Endothelial cell of umbilical vein (primary cell): ENCODE data around the gene FERMT2. TPM values are rescaled to one million over a fixed set of nuclear protein-coding genes. Genes with fewer than 3 reads are reported as not detected.
A peak's percentile ranks its signal among the peaks of the same experiment; 100 is the strongest.

Source experiments
- BruUV-seq: library from RNA; stranded (reverse); fragments of 400-500 nt; replicated peaks from 2 replicates; lab custom pipeline; 2021; lab: Mats Ljungman, UMichigan
- CTCF ChIA-PET: fragments of 300-600, 350-600 bp; sonication (Branson Sonifier 250); formaldehyde crosslinking; loops from one replicate; lab custom pipeline; 2021; ENCODE audit warnings: antibody characterized with exemption, inconsistent platforms; lab: Charles Lee
- POLR2A ChIA-PET: fragments of 300-600, 350-600 bp; sonication (Branson Sonifier 250); formaldehyde crosslinking; loops from one replicate; lab custom pipeline; 2021; ENCODE audit warnings: antibody characterized with exemption, inconsistent platforms; lab: Charles Lee
- DNase-seq: peaks from one replicate; pipeline ENCODE4 v3.0.0-alpha.2; 2011; ENCODE audit warnings: low read depth, low spot score
- FAIRE-seq: peaks from 2 replicates; lab custom pipeline; 2011; peaks lifted over from hg19 to GRCh38; lab: Jason Lieb, UNC
- H2AFZ ChIP-seq: 2 replicates; pipeline ENCODE4 v1.6.0; 2012; ENCODE audit warnings: low read depth, low read length, control low read depth, inconsistent platforms
- H3K27ac ChIP-seq: 2 replicates; pipeline ENCODE4 v1.5.1; 2011; ENCODE audit warnings: low read depth, mild to moderate bottlenecking, control low read depth, low read length, moderate library complexity; ENCODE audit not compliant: insufficient read depth
- H3K27me3 ChIP-seq, 2 experiments: 2 replicates each; pipeline versions ENCODE4 v1.6.0 to v1.6.1; 2011; ENCODE audit warnings: low read length in 2 of 2, mixed read lengths in 1 of 2; ENCODE audit not compliant: control insufficient read depth in 2 of 2, insufficient read depth in 2 of 2
- H3K36me3 ChIP-seq, 2 experiments: 2 replicates in 1 of 2; 3 replicates in 1 of 2; pipeline ENCODE4 v1.5.1; 2011; ENCODE audit warnings: low read length in 2 of 2, mild to moderate bottlenecking in 1 of 2, moderate library complexity in 1 of 2; ENCODE audit not compliant: control insufficient read depth in 2 of 2, insufficient read depth in 2 of 2; ENCODE audit errors: extremely low read depth in 1 of 2
- H3K4me1 ChIP-seq: 3 replicates; pipeline ENCODE4 v1.5.1; 2011; ENCODE audit warnings: mild to moderate bottlenecking, low read length; ENCODE audit not compliant: control insufficient read depth, insufficient read depth; ENCODE audit errors: extremely low read depth
- H3K4me2 ChIP-seq: 2 replicates; pipeline ENCODE4 v1.6.1; 2011; ENCODE audit warnings: low read length, control low read depth, mixed read lengths; ENCODE audit not compliant: insufficient read depth
- H3K4me3 ChIP-seq, 3 experiments: fragments of 200-600 bp in 1 of 3; sonication (generic), shearing (Covaris generic) in 1 of 3; replicated peaks in 1 of 3; 2 replicates each; pipeline ENCODE4 v1.5.1; 2011 to 2016; ENCODE audit warnings: control low read depth in 3 of 3, low read length in 3 of 3, mild to moderate bottlenecking in 2 of 3, inconsistent platforms in 1 of 3, low read depth in 1 of 3, moderate library complexity in 1 of 3; ENCODE audit not compliant: insufficient read depth in 1 of 3
- H3K79me2 ChIP-seq: 2 replicates; pipeline ENCODE4 v1.6.0; 2012; ENCODE audit warnings: low read length, inconsistent platforms; ENCODE audit not compliant: control insufficient read depth, insufficient read depth
- H3K9ac ChIP-seq: replicated peaks from 2 replicates; pipeline ENCODE3; 2011; ENCODE audit warnings: low read length, control low read depth; ENCODE audit not compliant: insufficient read depth; ENCODE audit errors: extremely low read depth
- H3K9me1 ChIP-seq: replicated peaks from 3 replicates; pipeline ENCODE4 v1.6.0; 2011; ENCODE audit warnings: mild to moderate bottlenecking, low read length; ENCODE audit not compliant: control insufficient read depth, insufficient read depth; ENCODE audit errors: extremely low read depth
- H3K9me3 ChIP-seq: replicated peaks from 2 replicates; pipeline ENCODE4 v1.5.1; 2012; ENCODE audit warnings: low read length, inconsistent platforms; ENCODE audit not compliant: control insufficient read depth, insufficient read depth
- H4K20me1 ChIP-seq: replicated peaks from 2 replicates; pipeline ENCODE3; 2011; ENCODE audit warnings: mild to moderate bottlenecking, low read length; ENCODE audit not compliant: control insufficient read depth, insufficient read depth; ENCODE audit errors: extremely low read depth
- EZH2 ChIP-seq: IDR thresholded peaks from 2 replicates; pipeline ENCODE4 v1.6.1; 2012; ENCODE audit warnings: borderline replicate concordance, low read depth, mild to moderate bottlenecking, moderate library complexity, low read length, inconsistent platforms; ENCODE audit not compliant: severe bottlenecking
- FOS ChIP-seq: IDR thresholded peaks from 2 replicates; pipeline ENCODE4 v1.6.1; 2011; ENCODE audit warnings: mild to moderate bottlenecking, low read length, moderate library complexity, borderline replicate concordance; ENCODE audit not compliant: insufficient read depth
- GATA2 ChIP-seq: IDR thresholded peaks from 2 replicates; pipeline ENCODE4 v1.7.0; 2011; ENCODE audit warnings: low read depth, mild to moderate bottlenecking, moderate library complexity, mixed read lengths, low read length; ENCODE audit not compliant: insufficient read length, insufficient read depth
- JUN ChIP-seq: IDR thresholded peaks from 2 replicates; pipeline ENCODE4 v1.6.1; 2011; ENCODE audit warnings: borderline replicate concordance, low read depth; ENCODE audit not compliant: insufficient read length, insufficient read depth
- MAX ChIP-seq: IDR thresholded peaks from 2 replicates; pipeline ENCODE4 v1.6.1; 2011; ENCODE audit not compliant: insufficient read depth, insufficient read length
- MYC ChIP-seq: IDR thresholded peaks from one replicate; pipeline ENCODE4 v1.6.1; 2011; ENCODE audit warnings: mild to moderate bottlenecking, low read depth, low read length
- POLR2A ChIP-seq: IDR thresholded peaks from 2 replicates; pipeline ENCODE4 v1.6.1; 2012; ENCODE audit warnings: low read depth, mild to moderate bottlenecking, control low read depth, low read length
- POLR2AphosphoS5 ChIP-seq: IDR thresholded peaks from 2 replicates; pipeline ENCODE4 v1.6.1; 2012; ENCODE audit warnings: low read depth, mild to moderate bottlenecking, control low read depth, low read length, moderate library complexity; ENCODE audit not compliant: insufficient read depth
- dilution Hi-C: fragments of 300-500 bp; cut with MboI; formaldehyde crosslinking; loops from one replicate; pipeline ENCODE4 v1.15.0; 2019; ENCODE audit warnings: low sequenced_read_pairs; ENCODE audit not compliant: extremely low pct_ligation_motif_present
- intact Hi-C: fragments of 100-400 bp; cut with micrococcal nuclease; formaldehyde crosslinking; loops from one replicate; pipeline ENCODE4 v1.10.0; 2022
- polyA plus RNA-seq, 4 experiments: library from polyadenylated mRNA; depleted of rRNA in 3 of 4; stranded (reverse) in 3 of 4; unstranded in 1 of 4; fragments of >200 nt; gene quantifications; 2 replicates each; pipeline versions ENCODE4 v1.2.1 to v1.2.3, GENCODE V29; 2011 to 2012; ENCODE audit warnings: missing spikeins in 1 of 4
- total RNA-seq: library from RNA; stranded (reverse); gene quantifications from 2 replicates; pipeline ENCODE4 v1.2.3, GENCODE V29; 2021
- TF ChIP-seq, protein P1 (sequence below), 2 donors: IDR thresholded peaks; 1 replicate in 1 of 2; 2 replicates in 1 of 2; pipeline ENCODE4 v1.5.1; 2011; ENCODE audit warnings: low read length in 2 of 2, mild to moderate bottlenecking in 2 of 2, moderate library complexity in 2 of 2, control low read depth in 1 of 2, inconsistent platforms in 1 of 2, low read depth in 1 of 2; ENCODE audit not compliant: insufficient read depth in 1 of 2; ENCODE audit errors: extremely low read depth in 1 of 2

Gene FERMT2
- total and polyA plus RNA-seq, 2 donors (not counting 3 experiments of a cell fraction or from before 2014, with no cell fraction given) = 58.7 to 108 TPM

DNA sequence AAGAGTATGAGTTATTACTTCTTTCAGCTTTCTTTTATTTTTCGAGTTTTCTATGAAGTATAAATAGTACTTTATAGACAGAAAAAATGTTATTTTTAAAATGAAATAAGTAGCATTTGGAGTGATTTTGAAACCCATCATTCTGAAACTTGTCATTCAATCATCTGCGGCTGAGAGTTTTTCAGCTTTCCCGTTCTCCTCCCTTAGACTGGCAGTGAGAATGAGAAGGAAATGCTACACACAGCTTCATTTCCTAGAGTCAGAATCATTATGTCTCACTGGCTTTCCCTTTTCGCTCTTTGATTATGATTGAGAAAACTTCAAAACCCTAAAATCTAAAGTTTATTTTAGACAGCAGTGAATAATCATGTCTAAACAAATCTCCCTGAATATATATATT is 125.8 kb downstream of the FERMT2 start:
- BruUV-seq = no TSS peak
- Histone ChIP-seq H3K27me3 (no peaks in the 10 kb centered on the region), H3K9me3 (no peaks in the 10 kb centered on the region), H3K4me3 (no peak overlapping the region), H3K79me2 (no peaks in the 10 kb centered on the region), H2AFZ (peak overlapping the region; percentile 61), H3K9ac (peak overlapping the region; percentile 4), H3K4me1 (peaks cover 4% of the 10 kb centered on the region), H3K27ac (no peak overlapping the region), H3K36me3 (no peaks in the 10 kb centered on the region), H3K9me1 (no peaks in the 10 kb centered on the region), H4K20me1 (no peaks in the 10 kb centered on the region), H3K4me2 (peak overlapping the region; percentile 62)
- dilution Hi-C loops (no loop called here), intact Hi-C loops (no loop called here)
- FAIRE-seq = peak; percentile 31
- no peak for TF ChIP-seq MYC
- no peak for TF ChIP-seq EZH2
- TF ChIP-seq, protein P1, sequence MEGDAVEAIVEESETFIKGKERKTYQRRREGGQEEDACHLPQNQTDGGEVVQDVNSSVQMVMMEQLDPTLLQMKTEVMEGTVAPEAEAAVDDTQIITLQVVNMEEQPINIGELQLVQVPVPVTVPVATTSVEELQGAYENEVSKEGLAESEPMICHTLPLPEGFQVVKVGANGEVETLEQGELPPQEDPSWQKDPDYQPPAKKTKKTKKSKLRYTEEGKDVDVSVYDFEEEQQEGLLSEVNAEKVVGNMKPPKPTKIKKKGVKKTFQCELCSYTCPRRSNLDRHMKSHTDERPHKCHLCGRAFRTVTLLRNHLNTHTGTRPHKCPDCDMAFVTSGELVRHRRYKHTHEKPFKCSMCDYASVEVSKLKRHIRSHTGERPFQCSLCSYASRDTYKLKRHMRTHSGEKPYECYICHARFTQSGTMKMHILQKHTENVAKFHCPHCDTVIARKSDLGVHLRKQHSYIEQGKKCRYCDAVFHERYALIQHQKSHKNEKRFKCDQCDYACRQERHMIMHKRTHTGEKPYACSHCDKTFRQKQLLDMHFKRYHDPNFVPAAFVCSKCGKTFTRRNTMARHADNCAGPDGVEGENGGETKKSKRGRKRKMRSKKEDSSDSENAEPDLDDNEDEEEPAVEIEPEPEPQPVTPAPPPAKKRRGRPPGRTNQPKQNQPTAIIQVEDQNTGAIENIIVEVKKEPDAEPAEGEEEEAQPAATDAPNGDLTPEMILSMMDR (IDR thresholded peaks at IDR 0.05; ENCODE audit: extremely low read depth in 1 of 2, insufficient read depth in 1 of 2, low read depth in 1 of 2, low read length in 2 of 2) = no peak
- TF ChIP-seq POLR2AphosphoS5 = no peak
- no peak for TF ChIP-seq GATA2
- TF ChIP-seq JUN = no peak
- no peak for TF ChIP-seq MAX
- no peak for TF ChIP-seq POLR2A
- TF ChIP-seq FOS = no peak
- ChIA-PET POLR2A (interaction anchor here (0.5 to 1.9 kb wide), 3 partner anchors 110 to 135 kb away, joined by 3 to 8 read pairs (median 4); no protein-coding TSS in a partner anchor), CTCF (interaction anchor here (0.6 to 4.7 kb wide), 29 partner anchors 10 to 1523 kb away, joined by 3 to 173 read pairs (median 3); partner anchors contain the start of gene FERMT2)
- DNase-seq = peak; percentile 47
